HUES64 (cell line): ENCODE data around the gene SUN1.
"Not testable (repeated sequence)": the region's sequence is repeated elsewhere in the genome, so short reads cannot be mapped to it uniquely, and the experiment has no call there.

Experiments
- H3K27ac ChIP-seq: 2 replicates; pipeline ENCODE4 v1.7.0; 2013; ENCODE audit warnings: low read depth, low read length, inconsistent platforms
- H3K27me3 ChIP-seq: 2 replicates; pipeline ENCODE4 v1.6.1; 2013; ENCODE audit warnings: mild to moderate bottlenecking, low read length; ENCODE audit not compliant: insufficient read depth
- H3K36me3 ChIP-seq: 2 replicates; pipeline ENCODE4 v1.6.1; 2013; ENCODE audit warnings: mild to moderate bottlenecking, low read length; ENCODE audit not compliant: insufficient read depth
- H3K4me1 ChIP-seq: 2 replicates; pipeline ENCODE4 v1.6.1; 2013; ENCODE audit warnings: mild to moderate bottlenecking, low read length, moderate library complexity; ENCODE audit not compliant: insufficient read depth
- H3K4me3 ChIP-seq: 2 replicates; pipeline ENCODE4 v1.5.1; 2013; ENCODE audit warnings: mild to moderate bottlenecking, low read length, moderate library complexity
- H3K9ac ChIP-seq: 2 replicates; pipeline ENCODE4 v1.6.1; 2013; ENCODE audit warnings: mild to moderate bottlenecking, low read depth, low read length
- H3K9me3 ChIP-seq: 2 replicates; pipeline ENCODE4 v1.6.1; 2013; ENCODE audit warnings: low read depth, low read length; ENCODE audit not compliant: insufficient read depth
- WGBS: fragments of 150-250, 120-280 bp; methylation state at CpG from one replicate; pipeline ENCODE4 v1.1.7; 2013; ENCODE audit warnings: missing lambda C conversion rate; 5-methylcytosine and 5-hydroxymethylcytosine counted together

SUN1 gene

DNA sequence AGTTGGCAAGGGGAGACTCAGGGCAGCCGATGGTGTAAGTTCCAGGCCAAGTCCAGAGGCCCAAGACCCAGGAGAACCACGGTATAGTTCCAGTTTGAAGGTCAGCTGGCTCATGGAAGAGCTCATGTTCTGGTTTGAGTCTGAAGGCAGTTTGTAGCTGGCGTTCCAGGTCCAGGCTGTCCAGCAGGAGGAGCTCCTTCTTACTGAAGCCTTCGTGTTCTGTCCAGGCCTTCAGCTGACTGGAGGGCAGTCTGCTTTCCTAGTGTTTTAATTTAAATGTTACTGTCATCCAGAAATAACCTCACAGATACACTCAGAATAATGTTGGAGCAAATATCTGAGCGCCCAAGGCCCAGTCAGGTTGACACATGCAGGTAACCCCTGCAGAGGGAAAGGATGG, 4.2 kb downstream of the SUN1 start:
- H3K9ac ChIP-seq = no peak overlapping the region

DNA sequence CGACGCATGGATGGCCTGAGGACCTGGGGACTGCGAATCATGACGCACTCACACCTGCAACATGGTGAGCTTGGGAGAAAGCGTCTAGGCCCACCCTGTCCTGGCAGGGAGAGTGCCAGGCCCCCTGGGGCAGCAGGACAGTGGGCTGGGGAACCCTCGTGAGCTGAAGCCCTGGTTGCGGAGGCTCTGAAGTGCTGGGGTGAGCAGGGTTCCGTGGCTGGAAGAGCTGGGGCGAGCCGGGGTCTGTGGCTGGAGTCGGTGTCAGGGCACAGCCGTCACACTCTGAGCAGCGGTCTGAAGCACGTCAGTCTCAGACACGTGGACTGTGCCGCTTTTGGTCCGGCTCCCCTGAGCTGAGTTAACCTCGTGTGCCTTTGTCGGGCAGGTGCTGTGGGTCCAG, 4.7 kb downstream of the SUN1 start:
- Histone ChIP-seq H3K4me3 (no peak overlapping the region), H3K27ac (no peak overlapping the region), H3K36me3 (peaks cover 39% of the 10 kb centered on the region), H3K27me3 (no peaks in the 10 kb centered on the region), H3K9me3 (no peaks in the 10 kb centered on the region), H3K4me1 (peaks cover 11% of the 10 kb centered on the region), H3K9ac (no peak overlapping the region)
- 95% methylated on average over 19 of the region's 19 CpGs for WGBS

More for the DNA sequence above, 4.2 kb downstream of the SUN1 start:
- Histone ChIP-seq H3K27me3 (no peaks in the 10 kb centered on the region), H3K4me1 (peaks cover 16% of the 10 kb centered on the region), H3K36me3 (peaks cover 34% of the 10 kb centered on the region), H3K9me3 (no peaks in the 10 kb centered on the region), H3K4me3 (no peak overlapping the region), H3K27ac (no peak overlapping the region)
- WGBS = 86% methylated on average over 4 of the region's 5 CpGs

GRCh38 chr7:840001-840600, 7.8 kb downstream of the SUN1 start:
- no peak overlapping the region for H3K27ac ChIP-seq
- H3K36me3 ChIP-seq = peaks cover 62% of the 10 kb centered on the region
- no peaks in the 10 kb centered on the region for H3K4me1 ChIP-seq
- 94% methylated on average over 24 of the region's 24 CpGs for WGBS
- H3K27me3 ChIP-seq = no peaks in the 10 kb centered on the region
- no peak overlapping the region for H3K9ac ChIP-seq
- no peaks in the 10 kb centered on the region for H3K9me3 ChIP-seq
- H3K4me3 ChIP-seq = no peak overlapping the region

DNA sequence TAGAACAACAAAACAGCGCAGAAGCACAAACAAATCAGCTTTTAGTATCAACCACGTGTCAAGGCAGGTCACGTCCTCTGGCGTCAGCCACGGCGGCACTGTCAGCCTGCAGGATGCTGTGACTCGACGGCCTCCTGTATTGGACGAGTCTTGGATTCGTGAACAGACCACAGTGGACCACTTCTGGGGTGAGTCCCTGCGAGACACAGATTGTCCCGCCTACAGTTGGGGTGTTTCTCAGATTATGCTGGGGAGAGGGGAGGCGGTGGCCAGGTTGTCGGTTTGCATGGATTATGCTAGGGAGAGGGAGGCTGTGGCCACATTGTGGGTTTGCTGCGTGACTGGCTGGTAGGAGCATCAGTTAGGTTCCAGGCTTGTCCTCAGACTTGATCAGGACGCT, 9.7 kb downstream of the SUN1 start:
- Histone ChIP-seq H3K27me3 (no peaks in the 10 kb centered on the region), H3K36me3 (peaks cover 76% of the 10 kb centered on the region), H3K9ac (0 out of 2 replicates have a peak overlapping the region, but pooled peaks have one; percentile 13), H3K4me3 (no peak overlapping the region), H3K9me3 (no peaks in the 10 kb centered on the region), H3K27ac (no peak overlapping the region), H3K4me1 (no peaks in the 10 kb centered on the region)
- WGBS = 94% methylated on average over 16 of the region's 16 CpGs

- Histone ChIP-seq H3K4me1 (no peaks in the 10 kb centered on the region), H3K36me3 (peaks cover 75% of the 10 kb centered on the region), H3K4me3 (no peak overlapping the region), H3K9ac (0 out of 2 replicates have a peak overlapping the region, but pooled peaks have one; percentile 13), H3K9me3 (no peaks in the 10 kb centered on the region), H3K27ac (no peak overlapping the region), H3K27me3 (no peaks in the 10 kb centered on the region)
- 95% methylated on average over 8 of the region's 8 CpGs for WGBS
Observed at GRCh38 chr7:842431-843031, 10.3 kb downstream of the SUN1 start.

- no peak overlapping the region for H3K27ac ChIP-seq
- H3K27me3 ChIP-seq = no peaks in the 10 kb centered on the region
- H3K36me3 ChIP-seq = peaks cover 74% of the 10 kb centered on the region
- no peak overlapping the region for H3K4me3 ChIP-seq
- no peaks in the 10 kb centered on the region for H3K4me1 ChIP-seq
- no peaks in the 10 kb centered on the region for H3K9me3 ChIP-seq
- H3K9ac ChIP-seq = no peak overlapping the region
- 94% methylated on average over 17 of the region's 17 CpGs for whole genome bisulfite sequencing
Observed at GRCh38 chr7:843230-843629, 11.0 kb downstream of the SUN1 start.

DNA sequence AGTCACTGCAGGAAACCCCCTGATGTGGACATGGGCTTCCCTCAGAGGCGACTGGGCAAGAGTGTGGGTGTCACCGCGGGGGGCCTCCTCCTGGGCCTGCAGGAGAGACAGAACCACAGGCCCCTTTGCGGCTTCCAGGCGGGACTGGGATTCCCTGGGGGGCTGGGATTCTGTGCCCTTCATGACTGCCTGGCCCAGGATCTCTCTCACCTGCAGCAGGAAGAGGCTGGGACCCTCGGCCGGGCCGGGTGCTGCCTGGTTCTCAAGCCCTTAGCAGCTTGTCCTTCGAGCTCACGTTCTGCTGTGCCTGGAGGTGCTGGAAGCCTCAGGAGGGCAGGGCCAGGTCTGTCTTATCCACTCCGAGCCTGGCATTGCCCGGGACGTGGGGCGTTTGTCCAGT, 11.8 kb downstream of the SUN1 start:
- Histone ChIP-seq H3K36me3 (peaks cover 75% of the 10 kb centered on the region), H3K27ac (no peak overlapping the region)

DNA sequence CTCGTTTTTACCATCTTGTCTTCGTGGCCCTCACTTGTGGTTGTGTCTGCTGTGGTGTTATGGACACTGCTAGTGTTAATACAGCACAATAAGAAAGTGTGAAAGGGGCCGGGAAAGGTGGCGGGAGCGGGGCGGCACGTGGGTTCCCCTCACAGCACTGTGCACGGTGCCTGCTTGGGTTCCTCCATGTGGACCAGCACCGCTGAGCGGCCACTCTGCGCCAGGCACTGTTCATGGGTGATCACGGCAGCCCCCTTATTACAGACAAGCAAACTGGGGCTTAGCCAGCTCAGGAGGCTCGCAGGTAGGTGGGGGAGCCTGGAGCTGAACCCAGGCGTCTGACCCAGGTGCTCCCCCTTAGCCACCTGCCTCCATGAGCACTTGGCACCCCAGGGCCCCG, 12.2 kb downstream of the SUN1 start:
- Histone ChIP-seq H3K27me3 (no peaks in the 10 kb centered on the region), H3K36me3 (peaks cover 76% of the 10 kb centered on the region), H3K27ac (no peak overlapping the region), H3K9ac (no peak overlapping the region), H3K4me3 (no peak overlapping the region), H3K9me3 (no peaks in the 10 kb centered on the region), H3K4me1 (no peaks in the 10 kb centered on the region)
- WGBS = 93% methylated on average over 15 of the region's 15 CpGs

More for the DNA sequence above, 11.8 kb downstream of the SUN1 start:
- H3K9me3 ChIP-seq = no peaks in the 10 kb centered on the region
- 91% methylated on average over 14 of the region's 14 CpGs for WGBS
- H3K27me3 ChIP-seq = no peaks in the 10 kb centered on the region
- no peaks in the 10 kb centered on the region for H3K4me1 ChIP-seq
- H3K4me3 ChIP-seq = no peak overlapping the region
- H3K9ac ChIP-seq = no peak overlapping the region

GRCh38 chr7:845091-845490, 12.8 kb downstream of the SUN1 start:
- Histone ChIP-seq H3K9me3 (no peaks in the 10 kb centered on the region), H3K36me3 (peaks cover 77% of the 10 kb centered on the region)

GRCh38 chr7:845731-846130, 13.5 kb downstream of the SUN1 start:
- H3K27ac ChIP-seq = no peak overlapping the region
- H3K4me1 ChIP-seq = no peaks in the 10 kb centered on the region
- WGBS = 98% methylated on average over 11 of the region's 11 CpGs
- H3K4me3 ChIP-seq = no peak overlapping the region
- H3K9me3 ChIP-seq = no peaks in the 10 kb centered on the region
- H3K9ac ChIP-seq = no peak overlapping the region
- no peaks in the 10 kb centered on the region for H3K27me3 ChIP-seq
- H3K36me3 ChIP-seq = peaks cover 78% of the 10 kb centered on the region

More at GRCh38 chr7:845091-845490, 12.8 kb downstream of the SUN1 start:
- Histone ChIP-seq H3K27me3 (no peaks in the 10 kb centered on the region), H3K4me1 (no peaks in the 10 kb centered on the region), H3K9ac (no peak overlapping the region), H3K27ac (no peak overlapping the region), H3K4me3 (no peak overlapping the region)
- WGBS = 94% methylated on average over 22 of the region's 22 CpGs

GRCh38 chr7:846958-847650, 14.8 kb downstream of the SUN1 start:
- H3K36me3 ChIP-seq = peaks cover 83% of the 10 kb centered on the region
- not testable (repeated sequence) for H3K27ac ChIP-seq

More at GRCh38 chr7:846958-847650, 14.8 kb downstream of the SUN1 start:
- H3K4me1 ChIP-seq, H3K9ac ChIP-seq, H3K9me3 ChIP-seq, H3K27me3 ChIP-seq, H3K4me3 ChIP-seq: not testable (repeated sequence)
- WGBS = 95% methylated on average over 30 of the region's 37 CpGs
